Coronary artery (tissue), 2 donors: ENCODE data around the gene RABL2A.
"Not testable (repeated sequence)": the region's sequence is repeated elsewhere in the genome, so short reads cannot be mapped to it uniquely, and the experiment has no call there.

ENCODE experiments used
- DNase-seq: peaks from one replicate; pipeline ENCODE4 v3.0.0-alpha.2; 2017; ENCODE audit warnings: low spot score
- H3K27ac ChIP-seq, 2 donors: fragments of 200-600 bp; sonication (generic); one replicate each; pipeline ENCODE4 v1.5.1; 2016 to 2019
- H3K4me3 ChIP-seq: fragments of 200-600 bp; sonication (generic); 2 replicates; pipeline ENCODE4 v1.5.1; 2016; ENCODE audit warnings: mild to moderate bottlenecking, moderate library complexity
- CTCF ChIP-seq: fragments of 200-600 bp; sonication (generic); IDR thresholded peaks from one replicate; pipeline ENCODE4 v1.5.1; 2019; ENCODE audit warnings: antibody characterized with exemption

RABL2A gene

GRCh38 chr2:113650834-113651815 lies 24.1 kb downstream of the RABL2A start:
- not testable (repeated sequence) for DNase-seq, H3K4me3 ChIP-seq, H3K27ac ChIP-seq

GRCh38 chr2:113652599-113652998 lies 25.5 kb downstream of the RABL2A start:
- H3K27ac ChIP-seq, DNase-seq, H3K4me3 ChIP-seq: not testable (repeated sequence)

GRCh38 chr2:113656031-113656624 lies 29.1 kb downstream of the RABL2A start:
- H3K27ac ChIP-seq, H3K4me3 ChIP-seq, DNase-seq: not testable (repeated sequence)

GRCh38 chr2:113657735-113658134 lies 30.7 kb downstream of the RABL2A start:
- not testable (repeated sequence) for H3K4me3 ChIP-seq, H3K27ac ChIP-seq, DNase-seq

- not testable (repeated sequence) for DNase-seq, H3K27ac ChIP-seq, H3K4me3 ChIP-seq
Observed at GRCh38 chr2:113663285-113664060, 36.4 kb downstream of the RABL2A start.

- not testable (repeated sequence) for H3K4me3 ChIP-seq, DNase-seq, H3K27ac ChIP-seq
Observed at GRCh38 chr2:113664761-113665533, 37.9 kb downstream of the RABL2A start.

GRCh38 chr2:113669013-113669412 lies 41.9 kb downstream of the RABL2A start:
- H3K27ac ChIP-seq, H3K4me3 ChIP-seq, DNase-seq: not testable (repeated sequence)

GRCh38 chr2:113672326-113672932 lies 45.4 kb downstream of the RABL2A start:
- Histone ChIP-seq H3K4me3 (no peak overlapping the region), H3K27ac (no peak overlapping the region)
- TF ChIP-seq CTCF: no peak
- DNase-seq: no peak

GRCh38 chr2:113675875-113676274 lies 48.8 kb downstream of the RABL2A start:
- Histone ChIP-seq H3K4me3 (no peak overlapping the region), H3K27ac (no peak overlapping the region)
- no peak for TF ChIP-seq CTCF
- no peak for DNase-seq

- no peak overlapping the region for H3K4me3 ChIP-seq
- no peak overlapping the region for H3K27ac ChIP-seq
- no peak for TF ChIP-seq CTCF
- no peak for DNase-seq
Observed at GRCh38 chr2:113676623-113677266, 49.7 kb downstream of the RABL2A start.
